HG03280 (cell line): ENCODE results near the gene SOX9.

ENCODE experiments used
- ATAC-seq: cut with Tn5 transposase; IDR thresholded peaks from one replicate; pipeline ENCODE4 v1.9.1; 2021; ENCODE audit warnings: mild to moderate bottlenecking, moderate library complexity; ENCODE audit not compliant: unreplicated experiment

SOX9 gene

DNA sequence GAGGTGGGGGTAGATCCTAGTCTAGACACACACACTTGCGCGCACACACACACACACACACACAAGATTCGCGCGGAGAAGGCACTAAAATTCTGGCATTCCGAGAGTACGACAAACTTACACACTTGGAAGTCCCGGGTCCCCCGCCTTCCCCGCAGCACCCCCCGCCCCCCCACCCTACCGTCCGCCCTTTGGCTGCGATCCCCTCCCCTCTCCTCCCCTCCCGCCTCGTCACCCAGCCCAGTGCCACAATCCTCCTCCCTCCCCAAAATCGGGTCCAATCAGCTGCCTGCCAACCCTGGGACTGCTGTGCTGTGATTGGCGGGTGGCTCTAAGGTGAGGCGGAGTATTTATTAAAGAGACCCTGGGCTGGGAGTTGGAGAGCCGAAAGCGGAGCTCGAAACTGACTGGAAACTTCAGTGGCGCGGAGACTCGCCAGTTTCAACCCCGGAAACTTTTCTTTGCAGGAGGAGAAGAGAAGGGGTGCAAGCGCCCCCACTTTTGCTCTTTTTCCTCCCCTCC is at the start of gene SOX9:
Gene SOX9 (plus strand): TSS at position 379 of the 522 bp plus-strand sequence. CDS start 372 bp downstream, outside the sequence.
- peak; percentile 68 for ATAC-seq

DNA sequence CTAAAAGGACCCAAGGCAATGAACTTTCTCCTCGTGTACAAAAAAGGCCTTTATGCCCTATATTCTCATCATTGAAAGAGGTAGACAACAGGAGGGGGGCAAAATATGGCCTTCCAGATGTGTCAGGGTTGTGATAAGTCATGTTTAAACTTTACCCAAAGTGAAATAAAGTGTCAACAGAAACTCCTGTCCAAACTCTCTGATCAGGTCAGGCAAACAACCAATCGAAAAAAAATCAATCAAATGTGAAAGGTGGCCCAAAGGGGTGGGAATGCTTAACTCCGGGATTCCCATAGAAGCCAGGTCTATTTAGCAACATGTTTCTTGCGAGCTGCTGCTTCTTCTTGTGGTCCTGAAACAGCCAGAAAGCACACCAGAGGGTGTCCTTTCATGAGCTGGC is 49.5 kb upstream of the SOX9 start:
- no peak for ATAC-seq

DNA sequence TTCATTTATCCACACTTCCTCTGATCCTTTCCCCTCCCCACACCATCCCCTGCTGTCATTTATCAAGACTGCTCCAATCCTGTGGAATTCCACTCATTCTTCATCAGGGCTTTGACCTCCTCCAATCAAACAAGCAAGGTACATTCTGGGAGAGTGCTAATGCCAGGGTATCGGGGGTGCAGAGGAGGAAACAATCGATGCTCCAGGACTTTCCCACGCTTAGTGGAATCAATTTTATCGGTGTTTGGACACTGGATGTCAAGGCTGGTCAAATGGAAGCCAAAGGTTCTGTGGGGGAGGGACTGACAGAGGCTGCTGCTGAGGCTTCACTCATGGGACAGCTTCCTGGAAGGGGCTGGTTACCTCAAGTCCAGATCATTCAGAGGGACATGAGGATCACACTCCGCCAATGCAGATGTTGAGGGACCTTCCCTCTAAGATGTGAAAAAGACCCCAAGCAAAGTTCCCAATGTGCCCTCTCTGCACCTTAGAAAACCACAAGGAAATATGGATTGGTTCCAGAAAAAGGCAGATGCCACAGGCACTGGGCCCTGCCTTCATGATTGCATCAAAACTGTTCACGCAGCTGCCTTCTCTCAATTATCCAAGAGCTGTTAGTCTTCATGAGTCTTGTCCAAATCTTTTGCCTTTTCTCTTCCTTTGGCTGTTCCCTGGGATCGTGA is 44.7 kb upstream of the SOX9 start:
- no peak for ATAC-seq

DNA sequence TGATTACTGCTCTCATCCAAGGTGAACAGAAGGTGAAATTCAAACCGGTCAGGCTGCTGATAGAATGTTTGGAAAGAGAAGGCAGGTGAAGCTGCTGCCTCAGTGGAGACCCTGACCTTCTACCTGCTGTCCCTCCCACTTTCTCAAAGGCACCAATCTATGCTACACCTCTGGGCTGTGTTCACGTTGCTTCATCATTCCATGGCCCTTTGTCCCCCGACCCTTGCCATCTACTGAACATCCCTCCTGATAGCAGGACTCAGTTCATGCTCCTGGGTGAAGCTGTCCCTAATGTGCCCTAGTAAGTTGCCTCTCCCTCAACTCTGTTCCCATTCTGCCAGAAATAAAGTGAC is 44.2 kb upstream of the SOX9 start:
- ATAC-seq: no peak

DNA sequence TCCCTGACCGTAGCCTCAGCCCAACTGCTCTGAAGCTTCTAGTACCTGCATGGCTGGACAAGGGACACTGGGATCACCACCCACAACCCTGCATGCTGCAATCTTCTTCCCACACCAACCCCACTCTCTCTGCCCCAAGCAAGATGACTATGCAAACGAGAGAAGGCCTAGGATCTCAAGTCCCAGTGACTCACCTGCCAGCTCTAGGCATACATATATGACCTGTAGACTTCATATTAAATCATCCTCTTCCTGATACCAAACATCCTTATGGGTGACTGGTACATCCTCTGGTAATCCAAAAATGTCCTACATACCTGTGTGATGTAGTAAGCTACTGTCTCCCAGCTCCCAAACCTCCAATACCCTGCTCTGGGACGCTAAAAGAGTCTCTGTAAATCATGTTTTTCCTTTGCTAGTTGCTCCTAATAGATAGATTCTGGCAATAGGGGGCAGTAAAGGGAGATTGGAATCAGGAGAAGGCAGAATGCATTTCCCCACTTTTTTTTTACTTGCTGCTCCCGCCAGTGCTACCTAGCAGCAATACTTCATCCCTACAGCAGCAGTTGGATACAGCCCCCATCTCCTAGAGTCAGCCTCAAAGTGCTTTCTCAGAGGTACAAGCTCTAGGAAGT is 43.4 kb upstream of the SOX9 start:
- no peak for ATAC-seq

DNA sequence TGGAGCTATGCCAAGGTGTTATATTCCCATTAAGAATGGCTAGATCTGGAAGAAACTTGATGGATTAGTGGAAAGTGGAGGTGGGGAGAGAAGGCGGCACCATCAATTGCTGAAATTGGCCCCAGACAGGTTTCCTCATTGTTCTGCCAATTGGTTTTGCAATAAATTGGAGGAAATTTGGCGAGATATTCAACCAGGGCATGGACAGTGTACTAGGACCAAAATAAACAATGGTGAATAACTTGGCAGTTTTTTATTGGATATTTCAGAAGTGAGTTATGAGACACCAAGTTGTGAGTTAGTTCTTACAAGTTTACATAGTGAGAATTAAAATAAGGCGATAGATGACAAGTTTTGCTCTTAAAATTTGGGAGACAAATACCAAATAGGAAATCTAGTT is 41.1 kb upstream of the SOX9 start:
- no peak for ATAC-seq

DNA sequence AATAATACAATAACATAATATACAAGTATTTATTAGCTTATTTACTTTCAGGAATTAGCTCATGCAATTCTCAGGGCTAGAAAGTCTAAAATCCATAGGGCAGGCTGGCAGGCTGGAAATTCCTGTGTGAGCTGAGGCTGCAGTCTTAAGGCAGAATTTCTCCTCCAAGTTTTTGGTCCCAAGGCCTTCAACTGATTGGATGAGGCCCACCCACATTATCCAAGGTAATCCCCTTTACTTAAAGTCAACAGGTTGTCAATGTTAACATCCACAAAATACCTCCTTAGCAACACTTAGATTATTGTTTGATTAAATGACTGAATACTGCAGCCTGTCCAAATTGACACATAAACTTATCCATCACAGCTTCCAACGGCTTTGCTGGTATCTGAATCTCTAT is 32.9 kb upstream of the SOX9 start:
- no peak for ATAC-seq

DNA sequence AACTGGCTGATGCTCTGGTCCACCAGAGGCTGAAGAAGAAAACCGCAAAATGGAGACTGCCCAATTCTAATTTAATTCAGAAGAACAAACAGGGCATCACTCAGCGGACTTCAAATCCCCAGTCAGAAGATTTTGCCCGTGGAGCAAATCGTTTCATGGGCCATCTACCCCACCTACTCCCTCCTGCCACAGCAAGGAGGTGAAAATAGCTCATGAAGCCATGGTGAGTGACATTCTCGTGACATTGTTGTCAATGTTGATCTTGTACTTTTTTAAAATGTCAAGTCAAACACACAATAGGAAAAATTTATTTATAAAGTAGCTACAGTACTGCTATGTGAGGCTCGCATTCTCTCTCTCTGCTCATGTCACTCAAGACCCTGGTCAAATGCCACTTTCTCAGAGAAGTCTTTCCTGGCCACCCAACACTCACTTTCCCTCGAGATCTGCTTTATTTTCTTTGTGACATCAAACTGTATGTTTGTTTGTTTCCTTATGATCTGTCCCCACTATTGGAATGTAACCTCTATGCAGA is 31.3 kb upstream of the SOX9 start:
- no peak for ATAC-seq

DNA sequence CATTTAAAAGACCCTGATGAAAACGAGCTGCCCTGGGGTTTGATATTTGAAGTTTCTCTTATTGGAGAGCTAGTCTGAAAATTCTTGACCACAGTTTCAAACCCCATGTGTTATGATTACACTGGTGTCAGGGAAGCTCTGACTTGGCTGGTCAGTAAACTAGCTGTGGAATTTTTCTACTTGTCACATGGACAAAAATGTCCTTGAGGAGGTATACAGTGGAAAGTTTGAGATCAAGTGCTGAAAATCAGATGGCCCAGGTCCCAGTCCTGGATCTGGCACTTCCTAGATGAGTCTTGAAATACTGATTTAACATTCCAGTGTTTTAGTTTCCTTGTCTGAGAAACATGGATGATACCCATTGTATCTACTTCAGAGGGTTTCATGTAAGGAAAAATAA is 30.7 kb upstream of the SOX9 start:
- ATAC-seq: no peak

DNA sequence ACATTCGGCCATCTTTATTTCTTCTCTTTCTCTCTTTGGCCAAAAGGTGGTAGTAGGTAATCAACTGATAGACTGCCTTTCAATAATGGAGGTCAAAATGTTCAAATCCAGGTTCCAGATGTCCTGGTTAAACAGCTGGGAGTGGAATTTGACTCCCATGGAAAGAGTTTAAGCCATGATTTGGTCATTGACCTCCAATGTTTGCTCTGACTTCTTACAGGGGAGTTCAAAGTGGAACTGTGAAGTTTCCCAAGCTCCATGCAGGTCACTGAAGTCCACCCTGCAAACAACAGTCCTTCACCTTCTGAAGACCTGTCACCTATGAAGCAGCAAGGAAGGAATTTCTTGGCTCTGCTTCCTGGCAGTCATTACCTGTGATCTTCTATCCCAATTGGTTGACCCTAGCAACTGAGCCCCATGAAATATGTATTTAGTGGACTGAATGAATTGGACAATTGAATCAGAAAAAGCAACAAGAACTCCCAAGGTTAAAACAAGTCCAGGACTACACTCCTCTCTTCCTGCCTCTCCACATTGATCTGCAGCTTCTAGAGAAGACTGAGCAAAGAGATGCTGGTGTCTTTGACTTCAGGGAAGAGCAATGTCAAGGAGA is 28.0 kb upstream of the SOX9 start:
- no peak for ATAC-seq

DNA sequence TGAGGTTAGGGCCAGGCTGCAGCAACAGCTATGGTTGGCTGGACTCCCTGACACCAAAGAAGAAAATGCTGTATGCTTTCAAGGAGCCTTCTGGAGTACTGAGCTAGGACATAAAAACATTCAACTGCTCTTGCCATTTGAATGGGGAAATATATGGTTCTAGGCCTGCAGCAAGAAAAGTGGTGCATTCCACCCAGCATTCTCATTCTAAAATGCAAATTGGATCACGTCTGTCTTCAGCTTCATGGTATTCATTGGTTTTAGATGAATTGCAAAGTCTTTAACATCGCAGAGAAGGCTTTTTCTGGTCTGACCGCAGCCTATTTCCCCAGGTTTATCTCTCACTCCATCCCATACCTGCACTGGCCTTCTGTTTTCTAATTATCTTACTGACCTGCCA is 27.1 kb upstream of the SOX9 start:
- no peak for ATAC-seq

DNA sequence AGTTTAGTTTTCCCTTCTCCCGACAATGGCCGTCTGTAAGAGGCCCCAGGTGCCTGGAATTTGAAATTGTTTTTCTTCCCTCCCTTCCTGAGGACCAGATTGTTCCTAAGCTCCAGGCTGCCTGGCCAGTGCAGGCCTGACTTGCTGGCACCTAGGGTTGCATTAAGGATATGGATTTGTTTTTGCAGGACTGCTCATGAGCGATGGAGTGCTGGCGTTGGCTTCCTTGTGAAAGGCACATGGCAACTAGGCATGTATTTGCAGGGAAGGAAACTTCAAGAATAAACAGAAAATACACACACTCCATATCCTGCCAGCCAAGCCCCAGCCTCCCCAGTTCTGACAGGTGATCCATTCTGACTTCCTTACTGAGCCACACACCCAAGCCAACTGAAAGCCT is 25.5 kb upstream of the SOX9 start:
- ATAC-seq: no peak

DNA sequence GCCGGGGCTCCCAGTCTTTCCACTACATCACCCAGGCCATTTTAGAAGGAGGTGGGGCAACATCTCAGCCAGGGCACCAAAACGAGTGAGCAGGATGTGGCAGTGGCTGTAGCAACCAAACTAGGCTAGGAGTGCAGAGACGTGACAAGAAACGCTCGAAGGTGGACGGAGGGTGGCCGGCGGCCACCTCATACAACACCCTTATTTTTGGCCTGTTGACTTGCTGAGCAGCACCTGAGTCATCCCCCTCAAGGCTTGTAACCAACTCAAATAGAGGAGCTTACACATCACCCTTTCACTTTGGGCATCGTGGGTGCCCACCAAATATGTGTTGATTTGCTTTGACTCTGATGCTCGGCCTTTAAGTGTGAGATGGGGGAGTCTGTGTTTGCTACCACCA is 23.7 kb upstream of the SOX9 start:
- no peak for ATAC-seq

DNA sequence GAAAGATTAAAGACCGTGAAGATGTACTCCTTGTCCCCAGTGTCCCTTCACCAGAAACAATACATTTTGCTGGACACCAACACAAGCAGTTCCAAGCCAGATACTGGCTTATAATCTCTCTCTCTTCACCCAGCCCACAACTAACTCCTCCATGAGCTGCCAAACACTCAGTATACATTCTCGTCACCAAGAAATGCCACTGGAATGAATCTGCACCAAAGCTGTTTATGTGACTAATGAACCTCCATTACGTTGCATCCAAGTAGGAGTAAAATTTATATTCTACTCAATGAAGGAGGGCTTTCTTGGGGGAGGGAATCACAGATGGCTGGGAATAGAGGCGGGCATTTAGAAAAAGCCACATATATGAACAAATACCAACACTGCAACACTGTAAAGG is 20.9 kb upstream of the SOX9 start:
- no peak for ATAC-seq

DNA sequence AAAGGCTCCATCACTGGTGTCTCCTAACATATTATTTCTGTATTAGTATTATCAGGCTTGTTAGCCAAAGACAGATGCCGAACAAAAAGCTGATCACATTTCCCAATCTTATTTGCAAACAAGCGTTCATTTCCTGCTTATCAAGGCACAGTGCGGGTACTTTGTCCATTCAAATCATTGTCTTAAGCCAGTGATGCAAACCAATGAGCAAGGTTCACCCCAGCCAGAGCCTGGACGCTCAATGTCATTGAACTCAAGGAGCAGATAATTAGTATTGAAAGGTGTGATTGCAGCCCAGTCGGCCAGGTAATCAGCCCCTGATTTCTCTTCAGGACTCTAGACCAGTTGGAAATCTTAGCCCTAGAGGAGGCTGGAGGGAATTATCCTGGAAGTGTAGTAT is 20.4 kb upstream of the SOX9 start:
- ATAC-seq: no peak

DNA sequence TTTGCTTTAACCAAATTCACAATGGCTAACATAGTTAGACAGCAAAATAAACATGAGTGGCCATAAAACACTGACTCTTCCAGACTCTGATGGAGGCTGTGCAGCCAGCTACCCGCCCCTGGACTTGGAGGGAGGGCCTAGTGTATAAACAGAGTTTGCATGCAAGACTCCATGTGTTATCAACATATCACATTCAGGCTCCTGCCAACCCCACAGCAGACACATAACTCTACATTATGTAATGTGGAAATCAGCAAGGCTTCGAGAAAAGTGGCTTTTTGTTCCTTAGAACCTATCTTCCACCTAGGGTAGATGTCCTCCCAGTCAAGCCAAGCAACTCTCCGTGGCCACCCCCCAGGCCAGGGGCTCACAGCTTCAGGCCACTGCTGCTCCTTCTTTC is 19.3 kb upstream of the SOX9 start:
- ATAC-seq: no peak

DNA sequence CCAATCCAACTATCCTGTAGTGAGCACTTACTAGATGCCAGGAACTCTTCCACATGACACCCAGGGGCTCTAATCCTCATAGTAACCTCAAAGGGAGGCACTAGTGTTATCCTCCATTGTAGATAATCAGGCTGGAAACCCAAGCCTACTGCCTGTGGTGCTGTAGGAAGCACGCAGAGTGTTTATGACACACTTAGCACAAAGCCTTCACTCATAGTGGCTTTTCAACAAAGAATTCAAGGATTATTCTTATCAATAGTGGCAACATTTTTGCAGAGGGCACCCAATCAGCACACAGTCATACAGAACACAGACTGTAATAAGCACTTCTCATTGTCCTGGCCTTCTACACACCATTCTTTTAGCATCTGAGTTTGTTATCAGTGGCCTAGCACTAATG is 18.5 kb upstream of the SOX9 start:
- ATAC-seq: no peak

DNA sequence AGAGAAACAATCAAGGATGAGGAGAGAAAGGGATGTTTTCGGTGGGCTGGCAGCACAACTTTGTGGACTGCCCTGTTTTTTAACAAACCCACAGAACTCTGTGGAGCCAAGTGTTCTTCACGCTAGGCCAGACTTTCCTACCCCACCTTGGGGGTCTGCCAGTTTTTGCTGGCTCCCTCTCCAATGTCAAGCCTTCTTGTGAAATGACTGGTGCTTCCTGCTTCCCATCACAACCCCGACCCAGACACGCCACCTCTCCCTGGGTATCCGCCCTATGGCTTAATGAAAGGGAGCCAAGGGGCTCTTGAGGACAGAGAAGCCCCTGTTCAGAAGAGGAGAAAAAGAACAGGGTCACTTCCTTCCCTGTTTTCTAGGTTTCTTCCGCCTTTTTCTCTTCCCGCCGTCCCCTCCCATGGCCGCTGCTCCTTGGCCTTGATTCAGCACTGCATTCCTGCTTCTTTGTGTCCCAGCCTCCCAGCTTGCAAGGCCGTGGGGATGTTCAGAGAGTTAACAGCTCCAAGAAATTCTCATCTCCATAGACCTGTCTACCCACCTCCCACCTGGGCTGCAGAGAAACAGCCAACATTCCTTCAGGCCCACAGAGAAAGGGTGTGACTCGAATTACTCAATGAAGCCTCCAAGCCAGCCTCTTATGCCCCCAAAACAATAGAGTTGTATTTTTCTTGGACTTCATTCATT is 16.5 kb upstream of the SOX9 start:
- ATAC-seq: no peak

DNA sequence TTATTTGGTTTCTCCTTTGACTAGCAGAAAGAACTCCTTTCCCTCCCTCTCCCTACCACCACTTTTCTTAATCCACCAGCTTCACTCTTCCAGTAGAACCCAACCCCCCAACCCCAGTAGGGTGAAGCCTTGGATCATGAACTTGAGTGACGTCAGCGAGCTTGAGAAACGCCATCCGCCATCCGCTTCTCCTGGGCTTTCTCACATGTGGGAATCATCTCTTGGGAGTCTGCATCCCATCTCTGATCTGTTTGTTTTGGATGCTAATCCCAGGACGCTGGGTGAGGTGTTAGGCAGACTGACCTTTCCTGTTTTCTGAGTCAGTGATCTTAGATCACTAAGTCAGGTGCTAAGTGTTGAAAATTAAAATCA is 16.0 kb upstream of the SOX9 start:
- no peak for ATAC-seq

DNA sequence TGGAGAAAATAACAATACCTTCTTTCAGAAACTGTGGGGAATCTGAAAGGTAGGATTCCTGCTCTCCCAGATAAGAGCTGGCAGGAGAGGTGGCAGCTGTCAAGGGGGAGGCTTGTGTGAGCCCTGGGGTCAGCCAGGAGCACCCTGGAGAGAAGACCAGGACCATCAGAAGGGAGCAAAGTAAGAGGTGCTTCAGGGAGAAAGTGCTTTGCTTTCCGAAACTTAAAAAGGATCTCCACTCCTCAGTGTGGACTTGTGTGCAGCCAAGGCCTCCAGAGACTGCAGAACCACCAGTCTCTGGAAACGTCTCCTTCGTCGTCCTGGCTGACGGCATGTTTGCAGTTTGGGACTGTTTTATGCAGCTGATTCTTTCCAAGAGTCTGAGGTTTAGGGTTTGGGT is 13.7 kb upstream of the SOX9 start:
- no peak for ATAC-seq

DNA sequence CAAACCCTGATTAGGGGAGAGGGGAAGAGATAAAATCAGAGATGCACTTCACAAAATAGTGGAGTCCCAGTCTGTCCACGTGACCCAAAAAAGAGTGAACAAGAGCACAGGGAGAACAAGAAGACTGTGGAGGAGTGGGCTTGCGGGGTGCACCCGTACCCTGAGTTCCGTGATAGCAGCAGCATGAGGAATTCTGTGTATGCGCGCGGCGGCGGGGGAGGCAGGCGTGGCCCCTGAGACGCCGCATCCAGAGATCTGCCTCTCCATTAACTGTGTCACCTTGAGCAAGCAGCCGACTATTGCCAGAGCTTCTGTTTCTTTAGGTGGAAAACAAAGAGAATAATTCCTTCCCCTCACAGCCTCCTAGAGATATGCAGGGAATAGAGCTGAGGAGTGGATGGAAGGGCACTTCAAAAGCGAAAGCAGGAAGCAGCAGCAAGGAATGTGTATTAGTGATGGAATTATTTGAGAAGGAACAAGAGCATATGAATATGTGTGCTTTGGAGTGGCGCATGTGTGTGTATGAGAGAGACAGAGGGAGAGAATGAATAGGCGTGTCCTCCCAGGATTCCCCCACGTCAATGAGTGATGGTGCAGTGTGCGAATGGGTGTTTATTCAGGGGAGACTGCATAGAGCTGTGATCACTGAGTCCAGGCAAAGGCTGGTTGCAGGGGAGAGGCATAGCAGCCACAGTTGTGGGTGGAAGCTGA is 10.4 kb upstream of the SOX9 start:
- no peak for ATAC-seq
